ENCODE measurements around the gene TGFBR3L.

Gene TGFBR3L

GRCh38 chr19:7904074-7905020 lies 10.3 kb upstream of the TGFBR3L start:
- peak in 2 of 3 experiments; percentile 34 to 64 for DNase-seq

DNA sequence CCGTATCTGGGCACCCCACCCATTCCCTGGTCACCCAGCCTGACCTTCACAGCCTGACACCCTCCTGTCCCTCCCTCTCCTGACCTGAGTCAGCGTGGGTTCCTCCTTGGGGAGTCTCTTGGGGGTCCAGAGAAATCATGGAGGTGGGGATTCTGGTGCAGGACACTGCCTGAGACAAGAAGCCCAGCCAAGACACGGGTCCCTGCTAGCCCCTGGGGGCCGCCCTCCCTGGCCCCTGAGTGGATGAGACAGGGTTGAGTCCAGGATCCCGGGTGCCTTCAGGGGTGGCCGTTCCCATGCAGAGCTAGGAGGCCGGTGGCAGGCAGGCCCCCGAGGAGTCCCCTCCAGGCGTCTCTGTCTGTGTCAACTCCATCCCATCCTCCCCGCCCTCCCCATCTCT lies 9.4 kb upstream of the TGFBR3L start:
- no peak for DNase-seq

GRCh38 chr19:7905859-7906258 lies 8.8 kb upstream of the TGFBR3L start:
- DNase-seq = no peak

- no peak for DNase-seq
These were observed 7.5 kb upstream of the TGFBR3L start for GRCh38 chr19:7907122-7907521.

- no peak for DNase-seq
These were observed 7.1 kb upstream of the TGFBR3L start for GRCh38 chr19:7907544-7907943.

DNA sequence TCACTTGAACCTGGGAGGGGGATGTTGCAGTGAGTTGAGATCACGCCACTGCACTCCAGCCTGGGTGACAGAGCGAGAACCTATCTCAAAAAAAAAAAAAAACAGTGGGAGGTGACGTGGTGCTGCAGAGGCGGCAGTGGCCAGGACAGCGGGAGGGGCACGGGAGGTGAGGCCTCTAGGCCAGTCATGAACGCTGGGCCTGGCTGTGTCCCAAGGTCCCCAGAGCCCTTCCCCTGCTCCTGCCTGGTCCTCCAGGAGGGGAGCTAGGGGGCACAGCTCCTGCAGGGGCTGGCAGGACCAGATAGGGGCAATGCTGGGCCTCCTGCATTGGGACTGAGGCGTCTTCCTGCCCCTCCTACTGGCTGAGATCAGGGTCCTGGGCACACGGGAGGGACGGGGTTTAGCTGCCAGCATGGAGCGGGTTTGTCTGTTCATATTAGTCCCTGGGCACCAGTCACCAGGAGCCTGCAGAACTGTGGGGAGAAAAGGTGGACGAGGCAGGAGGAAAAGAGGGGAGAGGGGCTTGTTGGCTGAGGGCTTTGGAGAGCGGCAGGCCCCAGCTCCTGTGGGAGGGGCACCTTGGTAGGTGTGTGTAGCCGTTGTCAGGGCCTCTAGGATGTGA lies 6.4 kb upstream of the TGFBR3L start:
- no peak for DNase-seq

- no peak for DNase-seq
These were observed 5.7 kb upstream of the TGFBR3L start for GRCh38 chr19:7908742-7909461.

DNA sequence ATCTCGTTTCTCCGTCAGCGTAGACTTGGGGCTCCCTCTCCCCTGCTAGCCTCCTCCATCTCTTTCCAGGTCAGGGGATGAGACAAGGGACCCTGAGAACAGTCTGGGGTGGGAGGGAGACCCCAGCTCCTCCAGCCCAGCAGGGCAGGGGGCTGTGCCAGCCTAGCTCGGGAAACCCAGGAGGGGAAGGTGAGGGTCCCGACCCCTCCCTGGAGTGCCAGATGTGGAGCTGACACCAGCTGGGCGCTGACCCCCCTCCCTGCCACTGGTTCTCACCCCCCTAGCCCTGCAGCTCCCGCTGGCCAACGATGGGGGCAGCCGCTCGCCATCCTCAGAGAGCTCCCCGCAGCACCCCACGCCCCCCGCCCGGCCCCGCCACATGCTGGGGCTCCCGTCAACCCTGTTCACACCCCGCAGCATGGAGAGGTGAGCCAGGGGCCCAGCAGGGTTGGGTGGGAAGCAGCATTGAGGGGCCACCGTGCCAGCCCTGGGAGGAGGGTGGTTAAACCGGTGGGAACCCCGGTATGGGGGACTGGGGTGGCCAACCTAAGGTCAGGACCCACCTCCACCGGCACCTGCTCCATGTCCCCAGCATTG lies 5.1 kb upstream of the TGFBR3L start:
- DNase-seq = no peak

GRCh38 chr19:7910321-7911161 lies 4.1 kb upstream of the TGFBR3L start:
- no peak for DNase-seq

GRCh38 chr19:7911508-7912143 lies 3.0 kb upstream of the TGFBR3L start:
- DNase-seq = no peak

DNA sequence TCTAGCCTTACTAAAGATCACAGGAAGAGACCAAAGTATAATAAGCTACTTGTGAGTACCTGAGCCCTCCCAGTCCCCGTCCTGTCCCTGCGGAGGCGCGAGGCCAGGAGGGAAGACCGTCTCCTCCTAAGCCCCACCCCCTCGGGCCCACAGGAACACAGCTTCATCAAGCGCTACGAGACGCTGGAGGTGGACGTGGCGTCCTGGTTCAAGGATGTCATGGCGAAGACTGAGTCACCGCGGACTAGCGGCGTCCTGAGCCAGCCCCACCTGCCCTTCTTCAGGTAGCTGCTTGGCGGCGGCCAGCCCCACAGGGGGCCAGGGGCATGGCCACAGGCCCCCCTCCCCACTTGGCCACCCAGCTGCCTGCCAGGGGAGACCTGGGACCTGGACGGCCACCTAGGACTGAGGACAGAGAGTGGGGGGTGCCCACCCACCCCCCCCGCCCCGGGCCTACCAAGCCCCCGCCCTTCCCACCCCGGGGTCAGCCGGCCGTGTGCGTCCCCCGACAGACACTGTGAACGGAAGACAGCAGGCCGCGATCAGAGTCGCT lies 2.4 kb upstream of the TGFBR3L start:
- peak in 1 of 3 experiments; percentile 9 for DNase-seq

DNA sequence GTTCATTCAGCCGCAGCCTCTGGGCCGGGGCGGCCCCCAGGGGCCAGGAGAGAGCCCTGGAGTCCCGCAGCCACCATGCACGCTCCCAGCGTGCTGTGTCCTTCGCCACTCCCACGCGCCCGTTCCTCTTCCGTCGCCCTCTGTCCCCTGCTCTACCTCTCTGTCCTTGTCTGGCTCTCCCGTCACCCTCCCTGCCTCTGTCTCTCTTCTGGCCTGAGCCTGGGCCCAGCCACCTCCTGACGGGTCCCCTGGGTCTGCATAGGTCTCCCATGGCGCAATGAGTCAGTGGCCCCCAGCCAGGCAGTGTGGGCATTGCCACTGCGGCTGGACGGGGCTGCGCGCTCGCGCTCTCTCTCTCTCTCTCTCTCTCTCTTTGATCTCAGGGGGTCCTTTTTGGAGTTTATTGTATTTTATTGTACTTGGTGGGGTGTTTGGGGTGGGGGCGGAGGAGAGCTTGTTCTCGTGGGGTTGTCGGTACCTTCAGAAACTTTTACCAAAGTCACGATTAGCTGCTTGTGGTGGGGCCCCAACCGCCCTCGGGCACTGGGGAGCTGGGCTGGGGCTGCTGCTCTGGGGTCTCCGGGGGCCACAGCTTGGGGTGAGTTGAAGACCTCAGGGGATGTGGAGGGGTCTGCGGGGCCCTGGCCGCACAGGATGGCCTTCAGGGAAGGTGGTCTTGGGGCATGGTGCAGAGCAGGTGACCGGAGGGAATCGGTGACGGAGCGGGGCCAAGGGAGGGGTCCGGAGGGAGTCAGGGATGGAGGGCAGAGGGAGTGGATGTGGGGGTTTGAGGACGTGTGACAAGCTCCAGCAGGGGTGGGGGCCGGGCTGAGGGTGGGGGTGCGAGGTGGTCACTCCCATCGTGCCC lies 1.7 kb upstream of the TGFBR3L start:
- no peak for DNase-seq

DNA sequence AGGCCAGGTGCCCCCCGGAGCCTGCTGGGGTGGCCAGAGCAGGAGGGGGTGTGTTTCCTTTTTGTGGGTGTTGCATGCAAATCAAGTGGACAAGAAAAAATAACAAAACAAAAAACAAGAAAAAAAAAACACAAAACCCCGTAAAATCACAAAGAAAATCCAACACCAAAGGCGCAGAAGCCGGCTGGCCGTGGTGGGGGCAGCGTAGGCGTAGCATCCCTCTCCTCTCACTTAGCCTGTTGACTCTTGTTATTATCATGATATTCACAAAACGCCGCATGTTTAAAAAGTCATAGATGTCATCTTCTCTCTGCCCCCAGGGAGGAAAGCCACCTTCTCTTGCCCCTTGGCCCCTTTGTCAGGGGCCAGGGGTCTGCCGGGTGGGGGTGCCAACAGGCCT lies 978 bp upstream of the TGFBR3L start:
- DNase-seq = no peak

- DNase-seq = no peak
These were observed 531 bp upstream of the TGFBR3L start for GRCh38 chr19:7914099-7914498.

GRCh38 chr19:7915250-7916102 lies 846 bp downstream of the TGFBR3L start:
- DNase-seq = no peak

- peak in 2 of 3 experiments; percentile 48 to 55 for DNase-seq
These were observed 1.7 kb downstream of the TGFBR3L start for GRCh38 chr19:7916103-7916954.

GRCh38 chr19:7916955-7917266 lies 2.3 kb downstream of the TGFBR3L start:
- DNase-seq = peak in 2 of 3 experiments; percentile 41 to 50

DNA sequence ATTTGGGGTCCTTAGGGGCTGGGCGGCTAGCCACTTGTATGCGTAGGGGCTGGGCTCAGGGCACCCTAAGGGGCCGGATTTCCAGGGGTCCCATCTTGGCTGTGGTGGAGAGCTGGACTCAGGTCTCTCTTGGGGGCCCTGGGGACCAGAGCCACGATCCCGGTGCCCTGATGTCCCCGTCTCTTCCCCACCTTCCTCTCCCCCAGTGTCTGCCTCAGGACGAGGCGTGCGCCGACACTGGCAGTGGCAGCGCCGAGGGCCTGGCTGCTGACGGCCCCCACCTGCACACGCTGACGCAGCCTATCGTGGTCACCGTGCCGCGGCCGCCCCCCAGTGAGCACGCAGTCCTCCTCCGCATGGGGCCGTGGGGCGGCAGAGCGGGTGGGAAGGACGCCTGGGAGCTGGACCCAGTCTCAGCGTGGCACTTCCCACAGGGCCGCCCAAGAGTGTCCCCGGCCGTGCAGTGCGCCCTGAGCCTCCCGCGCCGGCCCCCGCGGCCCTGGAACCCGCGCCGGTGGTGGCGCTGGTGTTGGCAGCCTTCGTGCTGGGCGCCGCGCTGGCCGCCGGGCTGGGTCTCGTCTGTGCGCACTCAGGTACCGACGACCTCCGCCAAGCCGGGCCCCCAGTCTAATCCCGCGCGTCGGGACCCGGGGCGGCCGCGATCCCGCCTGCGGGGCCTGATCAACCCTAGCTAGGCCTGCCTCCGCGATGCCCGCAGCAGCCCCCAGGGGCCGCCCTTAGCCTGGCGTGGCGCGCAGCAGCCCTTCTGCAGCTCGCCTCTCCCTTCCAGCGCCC lies 2.8 kb downstream of the TGFBR3L start:
- peak in 2 of 3 experiments; percentile 69 to 77 for DNase-seq
